SK-N-SH (cell line): ENCODE data around the gene PTPRS. TPM values are rescaled to one million over a fixed set of nuclear protein-coding genes. Genes with fewer than 3 reads are reported as not detected.

Experiments
- CTCF ChIA-PET: fragments of 300-600, 350-600 bp; formaldehyde crosslinking; extraction: SDS; loops from one replicate; lab custom pipeline; 2021; lab: Yijun Ruan, JAX
- POLR2A ChIA-PET: fragments of 350-600 bp; sonication (Branson Sonifier 250); formaldehyde crosslinking; extraction: SDS; loops from one replicate; lab custom pipeline; 2020; ENCODE audit warnings: antibody characterized with exemption, inconsistent platforms; lab: Yijun Ruan, JAX
- DNase-seq: peaks from one replicate; pipeline ENCODE4 v3.0.0; 2012
- H2AFZ ChIP-seq: fragments of 200-600 bp; sonication (generic); 2 replicates; pipeline ENCODE4 v1.8.1; 2016; ENCODE audit warnings: antibody characterized with exemption, mild to moderate bottlenecking, low read depth
- H3F3A ChIP-seq: fragments of 200-600 bp; sonication (generic); replicated peaks from 2 replicates; pipeline ENCODE3; 2016; ENCODE audit warnings: antibody characterized with exemption, mild to moderate bottlenecking; ENCODE audit not compliant: insufficient read depth
- H3K27ac ChIP-seq, 2 experiments: fragments of 200-500 bp in 1 of 2; fragments of 200-600 bp in 1 of 2; sonication (Bioruptor generic) in 1 of 2; sonication (generic), shearing (Covaris generic) in 1 of 2; 2 replicates each; pipeline versions ENCODE4 v1.5.1 to v1.6.1; 2014 to 2016; ENCODE audit warnings: low read depth in 2 of 2, inconsistent platforms in 1 of 2, low read length in 1 of 2, mild to moderate bottlenecking in 1 of 2, mixed read lengths in 1 of 2
- H3K27me3 ChIP-seq: fragments of 200-600 bp; sonication (generic), shearing (Covaris generic); 2 replicates; pipeline ENCODE4 v1.6.1; 2016; ENCODE audit warnings: mixed run types; ENCODE audit not compliant: insufficient read depth
- H3K36me3 ChIP-seq, 2 experiments: fragments of 200-500 bp in 1 of 2; fragments of 200-600 bp in 1 of 2; sonication (Bioruptor generic) in 1 of 2; sonication (generic) in 1 of 2; replicated peaks in 1 of 2; 2 replicates each; pipeline versions ENCODE3 to v1.5.1; 2014 to 2016; ENCODE audit warnings: low read length in 1 of 2, mild to moderate bottlenecking in 1 of 2; ENCODE audit not compliant: insufficient read depth in 2 of 2, control insufficient read depth in 1 of 2
- H3K4me1 ChIP-seq, 2 experiments: fragments of 200-500 bp in 1 of 2; fragments of 200-600 bp in 1 of 2; sonication (Bioruptor generic) in 1 of 2; sonication (generic), shearing (Covaris generic) in 1 of 2; 2 replicates each; pipeline versions ENCODE4 v1.5.1 to v1.6.1; 2014 to 2016; ENCODE audit warnings: low read depth in 1 of 2, low read length in 1 of 2, mixed run types in 1 of 2; ENCODE audit not compliant: insufficient read depth in 2 of 2, control insufficient read depth in 1 of 2
- H3K4me2 ChIP-seq: fragments of 200-600 bp; sonication (generic), shearing (Covaris generic); 2 replicates; pipeline ENCODE4 v1.6.1; 2017; ENCODE audit warnings: mixed run types
- H3K4me3 ChIP-seq, 2 experiments: fragments of 200-500 bp in 1 of 2; fragments of 200-600 bp in 1 of 2; sonication (Bioruptor generic) in 1 of 2; sonication (generic), shearing (Covaris generic) in 1 of 2; 2 replicates each; pipeline versions ENCODE4 v1.5.1 to v1.8.1; 2014 to 2016; ENCODE audit warnings: low read depth in 2 of 2, inconsistent platforms in 1 of 2, low read length in 1 of 2, mild to moderate bottlenecking in 1 of 2, mixed read lengths in 1 of 2, moderate library complexity in 1 of 2
- H3K79me2 ChIP-seq: fragments of 200-600 bp; sonication (generic); 2 replicates; pipeline ENCODE4 v1.8.1; 2017; ENCODE audit warnings: mild to moderate bottlenecking; ENCODE audit not compliant: insufficient read depth
- H3K9ac ChIP-seq: fragments of 200-600 bp; sonication (generic); 2 replicates; pipeline ENCODE4 v1.6.1; 2017; ENCODE audit warnings: mixed run types
- H3K9me2 ChIP-seq: fragments of 200-600 bp; sonication (generic); 2 replicates; pipeline ENCODE4 v1.6.1; 2017; ENCODE audit warnings: mixed run types
- H3K9me3 ChIP-seq: fragments of 200-600 bp; sonication (generic); 2 replicates; pipeline ENCODE4 v1.6.1; 2017; ENCODE audit warnings: mixed run types, mild to moderate bottlenecking, moderate library complexity
- H4K20me1 ChIP-seq: fragments of 200-600 bp; sonication (generic); 2 replicates; pipeline ENCODE4 v1.6.1; 2017; ENCODE audit warnings: mild to moderate bottlenecking, mixed run types; ENCODE audit not compliant: insufficient read depth
- ELF1 ChIP-seq: IDR thresholded peaks from 2 replicates; pipeline ENCODE4 v1.4.0; 2012
- FOXM1 ChIP-seq: IDR thresholded peaks from 2 replicates; pipeline ENCODE4 v1.4.0; 2012; ENCODE audit warnings: low read depth, mild to moderate bottlenecking
- JUND ChIP-seq: IDR thresholded peaks from 2 replicates; pipeline ENCODE4 v1.4.0; 2012
- MEF2A ChIP-seq: IDR thresholded peaks from 2 replicates; pipeline ENCODE4 v1.4.0; 2012; ENCODE audit warnings: low read depth, borderline replicate concordance
- RAD21 ChIP-seq: IDR thresholded peaks from 2 replicates; pipeline ENCODE4 v1.6.1; 2012; ENCODE audit warnings: mild to moderate bottlenecking, low read length
- RCOR1 ChIP-seq: fragments of 150-350 bp; IDR thresholded peaks from 2 replicates; pipeline ENCODE4 v1.6.1; 2017; ENCODE audit warnings: antibody characterized with exemption, low read length
- RFX5 ChIP-seq: IDR thresholded peaks from 2 replicates; pipeline ENCODE4 v1.6.1; 2012; ENCODE audit warnings: mild to moderate bottlenecking, improper control_type of control experiment, low read length
- TAF1 ChIP-seq: IDR thresholded peaks from 2 replicates; pipeline ENCODE4 v1.6.1; 2012; ENCODE audit warnings: low read depth, mild to moderate bottlenecking, low read length, moderate library complexity, borderline replicate concordance
- USF1 ChIP-seq: IDR thresholded peaks from 2 replicates; pipeline ENCODE4 v1.4.0; 2012; ENCODE audit warnings: low read depth, borderline replicate concordance
- USF2 ChIP-seq: fragments of 150-350 bp; IDR thresholded peaks from 2 replicates; pipeline ENCODE4 v1.6.1; 2017; ENCODE audit warnings: antibody characterized with exemption, low read length, low read depth, borderline replicate concordance
- WGBS: methylation state at CpG from one replicate; pipeline ENCODE4 v1.1.6; 2017; ENCODE audit warnings: low lambda C conversion rate; 5-methylcytosine and 5-hydroxymethylcytosine counted together
- polyA plus RNA-seq, 3 experiments: library from polyadenylated mRNA; depleted of rRNA; stranded (reverse); fragments of >200 nt; gene quantifications; 2 replicates each; pipeline ENCODE4 v1.2.3, GENCODE V29; 2012
- TF ChIP-seq, protein P1 (sequence below): IDR thresholded peaks from 2 replicates; pipeline ENCODE4 v1.6.1; 2012; ENCODE audit warnings: mild to moderate bottlenecking, low read depth, low read length, moderate library complexity
- TF ChIP-seq, protein P2 (sequence below): IDR thresholded peaks from 2 replicates; pipeline ENCODE4 v1.4.0; 2012; ENCODE audit warnings: low read depth

PTPRS gene
- polyA plus RNA-seq, 1 of the 3 experiments (the other 2 are of a cell fraction): 91.0 TPM

- Histone ChIP-seq H3K4me2 (no peak overlapping the region), H3K4me3 (no peak overlapping the region), H3K9me2 (no peaks in the 10 kb centered on the region), H4K20me1 (no peaks in the 10 kb centered on the region), H3K9ac (no peak overlapping the region), H3K79me2 (no peaks in the 10 kb centered on the region), H3F3A (no peaks in the 10 kb centered on the region), H3K4me1 (no peaks in the 10 kb centered on the region; a peak in 1 of 4 replicates), H3K27me3 (no peaks in the 10 kb centered on the region), H3K9me3 (no peaks in the 10 kb centered on the region), H3K36me3 (no peaks in the 10 kb centered on the region), H3K27ac (no peak overlapping the region), H2AFZ (no peak overlapping the region)
- 54% methylated on average over 9 of the region's 9 CpGs for WGBS
- ChIA-PET POLR2A (no interaction called here), CTCF (interaction anchor here (1.4 kb wide), 1 partner anchor 185 kb away, joined by 3 read pairs; no protein-coding TSS in a partner anchor)
- DNase-seq: peak; percentile 67
- TF ChIP-seq USF1: no peak
Measured at GRCh38 chr19:5358173-5358800, 17.7 kb upstream of the PTPRS start.

DNA sequence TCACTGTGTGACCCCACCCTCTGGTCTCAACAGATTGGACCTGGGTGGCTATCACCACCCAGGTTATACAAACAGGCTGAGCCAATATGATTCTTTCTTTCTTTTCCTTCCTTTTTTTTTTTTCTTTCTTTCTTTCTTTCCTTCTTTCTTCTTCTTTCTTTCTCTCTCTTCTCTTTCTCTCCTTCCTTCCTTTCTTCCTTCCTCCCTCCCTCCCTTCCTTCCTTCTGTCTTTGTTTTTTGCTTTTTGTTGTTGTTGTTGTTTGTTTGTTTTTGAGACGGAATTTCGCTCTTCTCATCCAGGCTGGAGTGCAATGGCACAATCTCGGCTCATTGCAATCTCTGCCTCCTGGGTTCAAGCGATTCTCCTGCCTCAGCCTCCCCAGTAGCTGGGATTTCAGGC is 17.0 kb upstream of the PTPRS start:
- TF ChIP-seq ELF1: no peak
- TF ChIP-seq USF2: no peak
- TF ChIP-seq MEF2A: no peak
- TF ChIP-seq TAF1: no peak
- no peak for TF ChIP-seq RAD21
- TF ChIP-seq, protein P1, sequence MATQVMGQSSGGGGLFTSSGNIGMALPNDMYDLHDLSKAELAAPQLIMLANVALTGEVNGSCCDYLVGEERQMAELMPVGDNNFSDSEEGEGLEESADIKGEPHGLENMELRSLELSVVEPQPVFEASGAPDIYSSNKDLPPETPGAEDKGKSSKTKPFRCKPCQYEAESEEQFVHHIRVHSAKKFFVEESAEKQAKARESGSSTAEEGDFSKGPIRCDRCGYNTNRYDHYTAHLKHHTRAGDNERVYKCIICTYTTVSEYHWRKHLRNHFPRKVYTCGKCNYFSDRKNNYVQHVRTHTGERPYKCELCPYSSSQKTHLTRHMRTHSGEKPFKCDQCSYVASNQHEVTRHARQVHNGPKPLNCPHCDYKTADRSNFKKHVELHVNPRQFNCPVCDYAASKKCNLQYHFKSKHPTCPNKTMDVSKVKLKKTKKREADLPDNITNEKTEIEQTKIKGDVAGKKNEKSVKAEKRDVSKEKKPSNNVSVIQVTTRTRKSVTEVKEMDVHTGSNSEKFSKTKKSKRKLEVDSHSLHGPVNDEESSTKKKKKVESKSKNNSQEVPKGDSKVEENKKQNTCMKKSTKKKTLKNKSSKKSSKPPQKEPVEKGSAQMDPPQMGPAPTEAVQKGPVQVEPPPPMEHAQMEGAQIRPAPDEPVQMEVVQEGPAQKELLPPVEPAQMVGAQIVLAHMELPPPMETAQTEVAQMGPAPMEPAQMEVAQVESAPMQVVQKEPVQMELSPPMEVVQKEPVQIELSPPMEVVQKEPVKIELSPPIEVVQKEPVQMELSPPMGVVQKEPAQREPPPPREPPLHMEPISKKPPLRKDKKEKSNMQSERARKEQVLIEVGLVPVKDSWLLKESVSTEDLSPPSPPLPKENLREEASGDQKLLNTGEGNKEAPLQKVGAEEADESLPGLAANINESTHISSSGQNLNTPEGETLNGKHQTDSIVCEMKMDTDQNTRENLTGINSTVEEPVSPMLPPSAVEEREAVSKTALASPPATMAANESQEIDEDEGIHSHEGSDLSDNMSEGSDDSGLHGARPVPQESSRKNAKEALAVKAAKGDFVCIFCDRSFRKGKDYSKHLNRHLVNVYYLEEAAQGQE: no peak
- no peak for TF ChIP-seq USF1
- TF ChIP-seq RFX5: no peak
- no peak for TF ChIP-seq FOXM1
- no peak for TF ChIP-seq RCOR1
- TF ChIP-seq JUND: no peak
- TF ChIP-seq, protein P2, sequence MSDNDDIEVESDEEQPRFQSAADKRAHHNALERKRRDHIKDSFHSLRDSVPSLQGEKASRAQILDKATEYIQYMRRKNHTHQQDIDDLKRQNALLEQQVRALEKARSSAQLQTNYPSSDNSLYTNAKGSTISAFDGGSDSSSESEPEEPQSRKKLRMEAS: no peak
- ChIA-PET CTCF (no interaction called here), POLR2A (no interaction called here)
- no peak overlapping the region for H3K27ac ChIP-seq
- H3K4me3 ChIP-seq: no peak overlapping the region
- WGBS: 55% methylated on average over 4 of the region's 4 CpGs
- no peaks in the 10 kb centered on the region for H3K9me2 ChIP-seq
- H4K20me1 ChIP-seq: no peaks in the 10 kb centered on the region
- no peaks in the 10 kb centered on the region for H3K79me2 ChIP-seq
- no peak overlapping the region for H2AFZ ChIP-seq
- H3K9me3 ChIP-seq: no peaks in the 10 kb centered on the region
- H3K27me3 ChIP-seq: no peaks in the 10 kb centered on the region
- no peaks in the 10 kb centered on the region for H3F3A ChIP-seq
- no peak overlapping the region for H3K4me2 ChIP-seq
- H3K4me1 ChIP-seq: no peaks in the 10 kb centered on the region; a peak in 1 of 4 replicates
- no peaks in the 10 kb centered on the region for H3K36me3 ChIP-seq
- H3K9ac ChIP-seq: no peak overlapping the region
- no peak for DNase-seq
